PFSK-1 (cell line): Measurements from ENCODE around the gene SPP2.

ENCODE experiments used
- POLR2AphosphoS5 ChIP-seq: IDR thresholded peaks from 2 replicates; pipeline ENCODE4 v1.6.1; 2012; ENCODE audit warnings: low read depth, mild to moderate bottlenecking, control low read depth, low read length, moderate library complexity
- REST ChIP-seq, 2 experiments: IDR thresholded peaks; 2 replicates each; pipeline versions ENCODE4 v1.6.1 to v1.8.0; 2011 to 2012; ENCODE audit warnings: low read depth in 2 of 2, low read length in 2 of 2, control low read depth in 1 of 2, inconsistent platforms in 1 of 2, mild to moderate bottlenecking in 1 of 2, moderate library complexity in 1 of 2; ENCODE audit not compliant: insufficient read depth in 1 of 2
- SIN3A ChIP-seq: IDR thresholded peaks from 2 replicates; pipeline ENCODE4 v1.6.1; 2012; ENCODE audit warnings: mild to moderate bottlenecking, low read length, moderate library complexity, borderline replicate concordance; ENCODE audit not compliant: insufficient read depth
- TAF1 ChIP-seq: IDR thresholded peaks from 2 replicates; pipeline ENCODE4 v1.6.1; 2012; ENCODE audit warnings: low read length, control low read depth, borderline replicate concordance; ENCODE audit not compliant: insufficient read depth

- no peak for TF ChIP-seq TAF1
- TF ChIP-seq POLR2AphosphoS5, result no peak
- TF ChIP-seq SIN3A, result no peak
- TF ChIP-seq REST (IDR thresholded peaks at IDR 0.05; ENCODE audit: insufficient read depth in 1 of 2, low read depth in 2 of 2, low read length in 2 of 2), result no peak
Observed at GRCh38 chr2:234078129-234078528, 27.6 kb downstream of the SPP2 start.
